ENCODE results near the gene TIMP2. TPM values are rescaled to one million over a fixed set of nuclear protein-coding genes. Genes with fewer than 3 reads are reported as not detected.
"Not testable (repeated sequence)": the region's sequence is repeated elsewhere in the genome, so short reads cannot be mapped to it uniquely, and the experiment has no call there.

Gene TIMP2
- total RNA-seq, 1 experiment from 2014 or later = 147 TPM

- peak; percentile 95 for DNase-seq (ENCODE audit: low read depth)
Observed at GRCh38 chr17:78933025-78933958, 8.1 kb upstream of the TIMP2 start.

GRCh38 chr17:78929908-78930775, 5.0 kb upstream of the TIMP2 start:
- DNase-seq (ENCODE audit: low read depth) = peak; percentile 22

- DNase-seq (ENCODE audit: low read depth) = peak; percentile 77
Observed at GRCh38 chr17:78925662-78926555, 722 bp upstream of the TIMP2 start.

GRCh38 chr17:78924481-78925151, 571 bp downstream of the TIMP2 start:
- DNase-seq (ENCODE audit: low read depth) = peak; percentile 38

GRCh38 chr17:78923660-78924453, 1.3 kb downstream of the TIMP2 start:
- peak; percentile 28 for DNase-seq (ENCODE audit: low read depth)

- DNase-seq (ENCODE audit: low read depth) = no peak
Observed at GRCh38 chr17:78922816-78923498, 2.2 kb downstream of the TIMP2 start.

GRCh38 chr17:78921437-78921971, 3.7 kb downstream of the TIMP2 start:
- DNase-seq (ENCODE audit: low read depth) = no peak

GRCh38 chr17:78920528-78920927, 4.7 kb downstream of the TIMP2 start:
- DNase-seq (ENCODE audit: low read depth) = no peak

GRCh38 chr17:78919861-78920450, 5.2 kb downstream of the TIMP2 start:
- no peak for DNase-seq (ENCODE audit: low read depth)

GRCh38 chr17:78918979-78919378, 6.2 kb downstream of the TIMP2 start:
- DNase-seq (ENCODE audit: low read depth) = no peak

GRCh38 chr17:78917451-78918275, 7.5 kb downstream of the TIMP2 start:
- DNase-seq (ENCODE audit: low read depth) = peak; percentile 61

GRCh38 chr17:78915872-78916632, 9.1 kb downstream of the TIMP2 start:
- DNase-seq (ENCODE audit: low read depth) = peak; percentile 67

- no peak for DNase-seq (ENCODE audit: low read depth)
Observed at GRCh38 chr17:78913115-78913514, 12.1 kb downstream of the TIMP2 start.

GRCh38 chr17:78912082-78912481, 13.1 kb downstream of the TIMP2 start:
- DNase-seq (ENCODE audit: low read depth) = no peak

GRCh38 chr17:78911543-78911942, 13.6 kb downstream of the TIMP2 start:
- DNase-seq (ENCODE audit: low read depth) = not testable (repeated sequence)

GRCh38 chr17:78910497-78911284, 14.5 kb downstream of the TIMP2 start:
- no peak for DNase-seq (ENCODE audit: low read depth)

Data from RPMI7951 (cell line).